NOMO-1 (cell line): Measurements from ENCODE around the gene RNF13.
"Not testable (repeated sequence)": the region's sequence is repeated elsewhere in the genome, so short reads cannot be mapped to it uniquely, and the experiment has no call there.

Experiments used
- DNase-seq, 2 experiments: peaks; one replicate each; lab custom pipeline; 2025; ENCODE audit not compliant: unreplicated experiment in 2 of 2; lab: John Stamatoyannopoulos, UW

RNF13 gene

DNA sequence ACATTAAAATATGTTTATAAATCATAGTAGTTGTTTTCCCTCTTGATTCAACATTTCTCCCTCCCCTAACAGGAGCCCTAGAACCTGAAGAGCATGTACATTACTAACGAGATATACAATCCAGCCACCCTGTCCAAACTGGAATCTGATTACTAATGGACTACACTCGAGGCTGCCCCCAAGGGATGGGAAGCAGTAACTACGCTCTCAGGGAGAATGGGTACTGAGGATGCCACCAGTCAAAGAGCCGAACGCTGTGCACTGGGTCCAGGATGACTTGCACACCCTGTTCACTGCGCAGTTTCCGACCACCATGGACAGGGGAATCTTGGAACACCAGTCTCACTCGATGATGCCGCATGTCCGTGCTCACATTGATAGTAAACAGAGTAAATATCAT is 169.0 kb downstream of the RNF13 start:
- DNase-seq = not testable (repeated sequence)

DNA sequence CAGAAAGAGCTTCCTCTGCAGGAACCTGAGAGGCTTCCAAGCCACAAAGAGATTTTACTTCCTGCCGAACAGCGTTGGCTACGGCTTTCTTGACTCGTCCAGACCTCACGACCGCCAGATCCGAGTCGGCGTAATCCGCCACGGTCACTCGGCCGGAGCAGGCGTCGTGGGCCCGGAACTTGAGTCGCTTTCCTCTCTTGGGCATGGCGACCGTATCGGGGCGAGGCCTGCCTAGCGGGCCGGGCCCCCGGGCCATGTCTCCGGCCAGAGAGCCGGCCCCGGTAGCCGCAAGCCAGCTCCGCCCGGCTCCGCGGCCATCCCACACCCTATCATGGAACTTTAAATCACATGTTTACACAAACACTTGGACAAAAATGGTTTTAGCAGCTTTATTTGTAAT is 170.0 kb downstream of the RNF13 start:
- DNase-seq = not testable (repeated sequence)

DNA sequence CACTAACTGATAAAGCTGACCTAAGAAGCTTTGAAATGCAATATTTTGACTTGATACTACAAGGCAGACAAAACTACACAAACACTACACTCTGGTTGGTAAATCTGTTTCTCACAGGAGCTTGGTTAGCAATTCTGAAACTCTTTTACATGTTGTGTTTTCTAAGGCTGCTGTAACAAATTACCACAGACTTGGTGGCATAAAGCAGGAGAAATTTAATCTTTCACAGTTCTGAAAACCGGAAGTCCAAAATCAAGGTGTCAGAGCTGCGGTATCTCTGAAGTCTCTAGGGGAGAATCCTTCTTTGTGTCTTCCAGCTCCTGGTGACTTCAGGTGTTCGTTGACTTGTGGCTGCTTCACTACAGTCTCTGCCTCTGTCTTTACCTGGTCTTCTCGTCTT is 170.6 kb downstream of the RNF13 start:
- DNase-seq = no peak

DNA sequence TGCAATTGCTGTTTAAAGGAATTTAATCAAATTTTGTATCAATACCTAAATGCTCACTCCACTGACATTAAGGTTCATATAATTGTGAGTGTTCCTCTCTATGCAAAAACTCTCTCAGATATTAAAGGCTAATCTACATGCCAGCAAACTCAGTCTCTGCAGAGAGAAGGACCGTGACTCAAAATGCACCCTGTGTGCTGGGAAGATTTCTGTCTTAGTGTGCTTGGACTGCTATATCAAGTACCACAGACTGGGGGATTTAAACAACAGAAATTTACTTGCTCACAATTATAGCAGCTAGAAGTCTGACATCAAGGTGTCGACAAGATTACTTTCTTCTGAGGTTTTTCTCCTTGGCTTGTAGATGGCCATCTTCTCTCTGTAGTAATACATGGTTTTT is 176.3 kb downstream of the RNF13 start:
- no peak for DNase-seq

DNA sequence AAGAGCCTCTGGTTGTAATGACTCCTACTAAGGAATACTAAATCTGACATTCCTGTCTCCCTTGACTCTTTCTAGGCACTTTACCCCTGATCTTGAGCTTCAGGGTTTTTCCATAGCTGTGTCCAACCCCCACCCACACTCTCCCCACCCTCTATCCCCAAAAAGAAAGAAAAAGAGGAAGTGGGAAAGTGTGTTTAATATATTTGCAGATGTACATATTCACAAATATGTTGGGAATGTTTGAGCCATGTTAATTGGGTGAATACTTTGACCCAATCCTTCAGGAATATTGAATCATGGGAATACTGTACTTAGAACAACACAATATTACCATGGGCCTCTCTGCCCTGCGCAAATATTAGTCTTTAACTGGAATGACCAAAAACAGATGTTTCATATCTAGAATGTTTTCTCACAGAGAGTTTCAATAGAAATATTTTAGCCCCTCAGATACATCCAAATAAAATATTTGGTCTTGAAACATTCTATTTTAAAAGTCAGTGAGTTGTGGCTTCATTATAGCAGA is 177.5 kb downstream of the RNF13 start:
- DNase-seq = no peak

DNA sequence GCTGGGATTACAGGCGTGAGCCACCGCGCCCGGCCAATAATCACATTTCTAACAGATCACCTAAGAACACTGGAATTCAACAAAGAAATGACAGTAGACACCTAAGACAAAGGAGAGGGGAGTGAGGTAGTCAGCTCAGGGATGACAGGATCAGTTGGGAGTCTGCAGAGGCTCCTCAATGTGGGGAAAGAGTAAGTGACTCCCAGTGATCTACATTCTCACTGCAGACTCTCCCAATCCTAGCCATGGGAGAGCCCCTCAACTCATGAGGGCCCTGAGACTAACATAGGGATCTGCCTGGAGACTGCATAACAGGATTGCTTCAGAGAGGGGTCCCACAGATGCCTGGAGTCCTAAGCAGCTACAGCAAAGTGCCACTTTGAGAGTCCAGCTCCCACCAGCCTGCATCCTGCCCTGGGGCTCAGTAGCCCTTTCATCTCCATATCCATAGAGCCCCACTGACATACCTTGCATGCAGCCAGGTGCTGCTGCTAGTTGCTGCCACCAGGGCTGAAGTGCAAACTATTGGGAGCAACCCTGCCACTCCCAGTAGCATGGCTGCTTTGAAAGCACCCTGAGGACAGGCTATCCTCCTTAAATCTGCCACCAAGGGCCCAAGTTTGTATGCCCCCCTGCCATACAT is 179.5 kb downstream of the RNF13 start:
- no peak for DNase-seq

DNA sequence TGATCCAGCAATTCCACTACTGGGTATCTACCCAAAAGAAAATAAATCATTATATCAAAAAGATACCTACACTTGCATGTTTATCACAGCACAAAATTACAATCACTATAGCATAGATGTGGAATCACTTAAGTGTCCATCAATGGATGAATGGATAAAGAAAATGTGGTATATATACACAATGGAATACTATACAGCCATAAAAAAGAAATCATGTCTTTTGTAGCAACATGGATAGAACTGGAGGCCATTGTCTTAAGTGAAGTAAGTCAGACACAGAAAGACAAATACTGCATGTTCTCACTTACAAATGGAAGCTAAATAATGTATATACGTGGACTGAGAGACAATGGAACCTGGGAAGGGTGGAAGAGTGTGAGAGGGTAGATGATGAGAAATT is 185.9 kb downstream of the RNF13 start:
- no peak for DNase-seq

DNA sequence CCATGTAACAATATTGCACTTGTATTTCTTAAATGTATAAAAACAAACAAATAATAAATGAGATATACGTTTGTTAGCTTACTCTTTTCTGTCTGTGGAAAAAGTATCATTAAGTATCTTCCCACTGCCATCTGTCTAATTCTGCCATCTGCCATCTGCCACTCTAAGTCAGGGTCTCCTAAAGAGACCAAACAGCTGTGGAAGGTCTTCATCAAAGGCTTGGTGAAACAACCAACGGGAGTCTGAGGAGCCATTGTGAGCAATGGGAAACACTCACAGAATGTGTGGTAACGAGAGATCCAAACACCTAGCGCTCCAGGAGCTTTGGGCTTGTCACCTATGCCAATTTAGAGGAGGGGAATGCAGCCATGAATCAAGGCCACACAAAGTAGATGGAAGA is 186.4 kb downstream of the RNF13 start:
- no peak for DNase-seq

DNA sequence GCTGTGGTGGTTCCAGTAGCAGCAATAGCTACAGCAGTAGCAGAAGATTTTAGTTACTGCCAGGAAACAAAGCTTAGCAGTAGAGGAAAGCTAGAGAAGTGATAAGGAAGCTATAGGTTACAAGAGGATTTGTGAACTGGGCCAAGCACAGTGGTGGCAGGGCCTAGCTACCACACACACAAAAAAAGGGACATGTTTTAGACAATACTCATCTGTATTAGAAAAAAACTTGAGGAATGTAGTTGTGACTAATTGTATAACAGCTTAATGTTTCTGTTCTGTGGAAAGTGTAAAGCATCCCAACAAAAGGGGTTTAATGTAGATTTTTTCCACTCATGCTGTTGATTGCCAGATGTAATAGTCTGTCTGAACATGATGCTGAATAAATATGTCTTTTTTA is 187.6 kb downstream of the RNF13 start:
- DNase-seq = no peak

DNA sequence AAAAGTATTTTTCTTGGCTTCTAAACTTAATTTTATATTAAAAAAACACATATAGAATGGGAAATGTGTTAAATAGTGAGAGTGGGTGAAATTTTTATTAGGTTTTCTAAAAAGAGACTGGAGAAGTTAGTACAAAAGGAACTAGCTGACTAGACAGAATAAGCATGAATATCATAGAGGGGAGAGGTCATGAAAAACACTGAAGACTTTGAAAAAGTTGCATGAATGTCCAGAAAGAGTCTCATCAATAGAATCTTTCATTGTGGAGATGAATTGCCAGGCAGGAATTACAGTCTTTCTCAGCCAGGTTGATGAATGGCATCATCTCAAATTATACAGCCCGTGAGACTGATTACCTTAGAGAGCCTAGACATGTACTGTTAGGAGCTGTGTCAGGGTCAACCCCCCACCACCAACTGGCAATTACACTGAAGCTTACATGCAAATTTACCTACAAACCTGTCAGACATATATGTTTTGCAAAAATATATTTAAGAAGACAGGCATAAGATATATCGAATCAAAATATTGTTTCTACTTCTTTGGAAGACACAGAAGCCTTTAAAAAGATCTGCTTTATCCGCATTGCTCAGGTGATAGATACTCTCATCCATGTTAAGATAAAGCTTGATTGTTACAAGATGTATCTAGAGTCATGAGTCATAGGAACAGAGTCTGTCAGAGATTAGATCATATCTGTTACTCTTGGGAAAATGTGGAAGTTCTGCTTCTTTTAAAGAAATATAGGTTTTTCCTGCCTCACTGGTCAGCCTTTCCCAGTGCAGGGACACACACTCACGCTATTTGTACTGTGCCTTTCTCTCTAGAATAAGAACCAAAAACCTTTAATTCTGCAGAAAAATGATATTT is 192.5 kb downstream of the RNF13 start:
- no peak for DNase-seq

DNA sequence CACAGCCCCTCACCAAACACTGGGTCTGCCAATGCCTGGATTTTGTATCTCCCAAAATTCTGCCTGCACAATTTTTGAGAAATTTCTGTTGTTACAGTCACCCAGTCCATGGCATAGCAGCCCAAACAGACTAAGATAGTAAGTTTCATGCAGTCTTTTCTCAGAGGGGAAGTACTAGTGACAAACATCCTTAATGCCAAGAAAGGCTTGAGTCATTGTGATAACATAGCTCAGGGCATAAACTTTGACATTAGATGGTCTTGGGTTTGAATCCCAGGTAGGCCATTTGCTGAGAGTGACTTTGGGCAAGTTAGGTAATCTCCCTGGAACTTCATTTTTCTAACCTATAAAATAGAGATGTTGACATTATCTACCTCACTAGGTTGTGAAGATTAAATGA is 193.8 kb downstream of the RNF13 start:
- DNase-seq = no peak
